Suprapubic skin (tissue), 4 donors: ENCODE measurements around the gene KRTAP5-7.

Experiments
- EP300 ChIP-seq: sonication (generic); formaldehyde crosslinking; IDR thresholded peaks from one replicate; pipeline ENCODE4 v1.6.1; 2017; ENCODE audit warnings: antibody characterized with exemption
- POLR2A ChIP-seq, 2 donors: fragments of 450-650 bp; IDR thresholded peaks; one replicate each; pipeline ENCODE4 v1.6.1; 2017; ENCODE audit warnings: antibody characterized with exemption in 2 of 2, mild to moderate bottlenecking in 2 of 2, moderate library complexity in 2 of 2
- POLR2AphosphoS5 ChIP-seq, 3 donors: sonication (generic); formaldehyde crosslinking; IDR thresholded peaks; one replicate each; pipeline ENCODE4 v1.6.1; 2017; ENCODE audit warnings: antibody characterized with exemption in 3 of 3
- TF ChIP-seq, protein P1 (sequence below), 2 donors: fragments of 200-600 bp in 1 of 2; fragments of 450-650 bp in 1 of 2; sonication (generic) in 1 of 2; IDR thresholded peaks; one replicate each; pipeline ENCODE4 v1.5.1; 2016 to 2019; ENCODE audit warnings: antibody characterized with exemption in 2 of 2, mild to moderate bottlenecking in 1 of 2, moderate library complexity in 1 of 2

DNA sequence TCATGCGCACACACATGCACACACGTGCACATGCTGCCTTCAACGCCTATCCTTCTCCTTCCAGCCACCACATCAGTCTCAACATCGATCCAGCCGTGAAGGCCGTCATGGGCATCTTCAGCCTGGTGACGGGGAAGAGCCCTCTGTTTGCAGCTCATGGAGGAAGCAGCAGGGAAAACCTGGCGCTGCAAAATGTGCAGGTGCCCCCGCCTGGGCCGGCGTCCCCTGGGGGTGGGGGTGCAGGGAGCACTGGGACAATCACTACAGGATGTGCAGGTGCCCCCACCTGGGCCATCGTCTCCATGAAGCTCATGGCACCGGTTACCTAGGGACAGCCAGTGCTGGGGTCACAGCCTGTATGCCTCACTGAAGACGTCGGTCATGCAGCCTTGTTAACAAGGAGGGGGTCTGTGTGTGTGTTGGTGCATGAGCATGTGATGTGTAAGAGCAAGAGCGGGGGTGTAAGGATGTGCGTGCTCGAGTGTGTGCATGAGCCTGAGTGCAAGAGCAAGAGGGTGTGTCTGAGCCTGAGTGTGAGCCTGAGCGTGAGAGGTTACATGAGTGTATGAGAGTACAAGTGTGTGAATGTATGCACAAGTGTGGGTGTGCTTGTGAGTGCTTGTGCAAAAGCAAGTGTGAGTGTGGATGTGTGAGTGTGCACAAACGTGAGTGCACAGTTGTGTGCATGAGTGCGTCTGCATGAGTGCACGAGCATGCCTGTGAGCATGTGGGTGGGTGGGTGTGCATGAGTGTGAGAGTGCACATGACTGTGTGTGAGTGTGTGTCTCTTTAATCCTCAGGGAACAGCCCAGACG, 42.6 kb upstream of the KRTAP5-7 start:
- TF ChIP-seq, protein P1, sequence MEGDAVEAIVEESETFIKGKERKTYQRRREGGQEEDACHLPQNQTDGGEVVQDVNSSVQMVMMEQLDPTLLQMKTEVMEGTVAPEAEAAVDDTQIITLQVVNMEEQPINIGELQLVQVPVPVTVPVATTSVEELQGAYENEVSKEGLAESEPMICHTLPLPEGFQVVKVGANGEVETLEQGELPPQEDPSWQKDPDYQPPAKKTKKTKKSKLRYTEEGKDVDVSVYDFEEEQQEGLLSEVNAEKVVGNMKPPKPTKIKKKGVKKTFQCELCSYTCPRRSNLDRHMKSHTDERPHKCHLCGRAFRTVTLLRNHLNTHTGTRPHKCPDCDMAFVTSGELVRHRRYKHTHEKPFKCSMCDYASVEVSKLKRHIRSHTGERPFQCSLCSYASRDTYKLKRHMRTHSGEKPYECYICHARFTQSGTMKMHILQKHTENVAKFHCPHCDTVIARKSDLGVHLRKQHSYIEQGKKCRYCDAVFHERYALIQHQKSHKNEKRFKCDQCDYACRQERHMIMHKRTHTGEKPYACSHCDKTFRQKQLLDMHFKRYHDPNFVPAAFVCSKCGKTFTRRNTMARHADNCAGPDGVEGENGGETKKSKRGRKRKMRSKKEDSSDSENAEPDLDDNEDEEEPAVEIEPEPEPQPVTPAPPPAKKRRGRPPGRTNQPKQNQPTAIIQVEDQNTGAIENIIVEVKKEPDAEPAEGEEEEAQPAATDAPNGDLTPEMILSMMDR (IDR thresholded peaks at IDR 0.05), result no peak
- TF ChIP-seq EP300 (no peak), POLR2AphosphoS5 (IDR thresholded peaks at IDR 0.05) (no peak), POLR2A (IDR thresholded peaks at IDR 0.05) (no peak)
